HCT116 (cell line): ENCODE measurements around the gene MAN1A1. TPM values are rescaled to one million over a fixed set of nuclear protein-coding genes. Genes with fewer than 3 reads are reported as not detected.

Source experiments
- ATAC-seq: fragments of 200-7000 bp; cut with Tn5 transposase; 2 replicates; pipeline ENCODE4 v1.9.1; 2020; ENCODE audit warnings: mild to moderate bottlenecking, moderate library complexity
- BruUV-seq: library from RNA; stranded (reverse); fragments of 400-500 nt; replicated peaks from 2 replicates; lab custom pipeline; 2021; lab: Mats Ljungman, UMichigan
- CTCF ChIA-PET: fragments of 300-600 bp; sonication (Branson Sonifier 250); formaldehyde crosslinking; loops from one replicate; lab custom pipeline; 2021; ENCODE audit warnings: antibody characterized with exemption; lab: Charles Lee
- POLR2A ChIA-PET: fragments of 300-600, 350-600 bp; sonication (Branson Sonifier 250); formaldehyde crosslinking; loops from one replicate; lab custom pipeline; 2021; ENCODE audit warnings: antibody characterized with exemption; lab: Charles Lee
- RAD21 ChIA-PET, 2 experiments: fragments of 300-600 bp; sonication (Branson Sonifier 250); formaldehyde crosslinking; loops; one replicate each; lab custom pipeline; 2023; ENCODE audit warnings: low total read pairs in 2 of 2; ENCODE audit not compliant: uncharacterized antibody in 2 of 2, unreplicated experiment in 2 of 2, low non-redundant PET in 1 of 2; lab: Charles Lee
- DNase-seq: peaks from one replicate; pipeline ENCODE4 v3.0.0-alpha.2; 2010; ENCODE audit warnings: low read depth, low spot score
- H2AFZ ChIP-seq: fragments of 200-600 bp; shearing (Covaris generic), sonication (generic); 2 replicates; pipeline ENCODE4 v1.6.1; 2017; ENCODE audit warnings: low read depth, mixed run types, mixed read lengths, antibody characterized with exemption, low read length; ENCODE audit not compliant: poor library complexity, severe bottlenecking
- H3K27ac ChIP-seq: 2 replicates; pipeline ENCODE4 v1.5.1; 2012; ENCODE audit warnings: low read depth, low read length
- H3K27me3 ChIP-seq: fragments of 200-600 bp; sonication (generic); 2 replicates; pipeline ENCODE4 v1.6.1; 2016; ENCODE audit warnings: mixed run types, low read length, mixed read lengths; ENCODE audit not compliant: insufficient read depth
- H3K36me3 ChIP-seq, 2 experiments: fragments of 200-500 bp in 1 of 2; fragments of 200-600 bp in 1 of 2; sonication (Bioruptor generic) in 1 of 2; sonication (generic) in 1 of 2; 2 replicates each; pipeline versions ENCODE4 v1.5.1 to v1.6.1; 2014 to 2016; ENCODE audit warnings: low read length in 2 of 2, inconsistent platforms in 1 of 2, mixed read lengths in 1 of 2, mixed run types in 1 of 2; ENCODE audit not compliant: insufficient read depth in 2 of 2, control insufficient read depth in 1 of 2
- H3K4me1 ChIP-seq, 2 experiments: fragments of 200-600 bp in 1 of 2; sonication (generic) in 1 of 2; 2 replicates each; pipeline versions ENCODE4 v1.5.1 to v1.6.1; 2012 to 2017; ENCODE audit warnings: low read length in 2 of 2, inconsistent platforms in 1 of 2, mild to moderate bottlenecking in 1 of 2, mixed read lengths in 1 of 2, mixed run types in 1 of 2, moderate library complexity in 1 of 2; ENCODE audit not compliant: insufficient read depth in 2 of 2, control insufficient read depth in 1 of 2
- H3K4me2 ChIP-seq: fragments of 200-600 bp; sonication (generic); 2 replicates; pipeline ENCODE4 v1.6.1; 2017; ENCODE audit warnings: mixed run types, low read length, mixed read lengths
- H3K4me3 ChIP-seq, 2 experiments: fragments of 200-600 bp in 1 of 2; sonication (generic) in 1 of 2; replicated peaks in 1 of 2; 2 replicates each; pipeline ENCODE4 v1.5.1; 2011 to 2016; ENCODE audit warnings: low read length in 2 of 2, control low read depth in 1 of 2, low read depth in 1 of 2, mild to moderate bottlenecking in 1 of 2, mixed read lengths in 1 of 2, mixed run types in 1 of 2
- H3K79me2 ChIP-seq: fragments of 200-600 bp; sonication (generic); 2 replicates; pipeline ENCODE4 v1.6.1; 2017; ENCODE audit warnings: mild to moderate bottlenecking, mixed run types, low read length, moderate library complexity, mixed read lengths; ENCODE audit not compliant: insufficient read depth
- H3K9ac ChIP-seq: fragments of 200-600 bp; sonication (generic); 2 replicates; pipeline ENCODE4 v1.6.1; 2016; ENCODE audit warnings: low read length, mixed read lengths
- H3K9me2 ChIP-seq: fragments of 200-600 bp; sonication (generic), shearing (Covaris generic); 2 replicates; pipeline ENCODE4 v1.6.1; 2017; ENCODE audit warnings: mixed run types, mild to moderate bottlenecking, moderate library complexity; ENCODE audit not compliant: insufficient read depth
- H3K9me3 ChIP-seq, 2 experiments: fragments of 200-500 bp in 1 of 2; fragments of 200-600 bp in 1 of 2; sonication (Bioruptor generic) in 1 of 2; sonication (generic) in 1 of 2; 2 replicates each; pipeline ENCODE4 v1.6.1; 2014 to 2017; ENCODE audit warnings: low read length in 2 of 2, mixed read lengths in 2 of 2, inconsistent platforms in 1 of 2, low read depth in 1 of 2, mild to moderate bottlenecking in 1 of 2, mixed run types in 1 of 2, moderate library complexity in 1 of 2; ENCODE audit not compliant: control insufficient read depth in 1 of 2, insufficient read depth in 1 of 2
- H4K20me1 ChIP-seq: fragments of 200-600 bp; sonication (generic), shearing (Covaris generic); 2 replicates; pipeline ENCODE4 v1.6.1; 2017; ENCODE audit warnings: mixed run types, mild to moderate bottlenecking, moderate library complexity; ENCODE audit not compliant: insufficient read depth
- EGR1 ChIP-seq: IDR thresholded peaks from 2 replicates; pipeline ENCODE4 v1.6.1; 2012; ENCODE audit warnings: low read depth
- FOSL1 ChIP-seq: IDR thresholded peaks from 2 replicates; pipeline ENCODE4 v1.6.1; 2012; ENCODE audit warnings: low read depth
- JUND ChIP-seq: IDR thresholded peaks from 2 replicates; pipeline ENCODE4 v1.6.1; 2012
- POLR2A ChIP-seq: IDR thresholded peaks from 2 replicates; pipeline ENCODE4 v1.7.0; 2011; ENCODE audit warnings: borderline replicate concordance; ENCODE audit not compliant: insufficient read depth, insufficient read length; ENCODE audit errors: extremely low read depth
- POLR2AphosphoS5 ChIP-seq: IDR thresholded peaks from 2 replicates; pipeline ENCODE4 v1.6.1; 2011; ENCODE audit warnings: mild to moderate bottlenecking, low read depth, low read length, moderate library complexity
- REST ChIP-seq: IDR thresholded peaks from 2 replicates; pipeline ENCODE4 v1.6.1; 2012; ENCODE audit warnings: low read depth
- TCF7L2 ChIP-seq: IDR thresholded peaks from 2 replicates; pipeline ENCODE4 v1.7.0; 2011; ENCODE audit warnings: borderline replicate concordance, inconsistent platforms; ENCODE audit not compliant: insufficient read depth, insufficient read length; ENCODE audit errors: extremely low read depth
- ZBTB33 ChIP-seq: IDR thresholded peaks from 2 replicates; pipeline ENCODE4 v1.6.1; 2011; ENCODE audit warnings: mild to moderate bottlenecking, low read length, moderate library complexity; ENCODE audit not compliant: insufficient replicate concordance; ENCODE audit errors: extremely low read depth
- intact Hi-C: fragments of 100-400 bp; cut with micrococcal nuclease; formaldehyde crosslinking; loops from 2 replicates; pipeline ENCODE4 v1.10.0; 2022
- total RNA-seq: library from RNA; stranded (reverse); gene quantifications from one replicate; pipeline ENCODE4 v1.2.1, GENCODE V29; 2021; ENCODE audit not compliant: unreplicated experiment

The MAN1A1 gene
- total RNA-seq, 1 experiment from 2014 or later: 46.0 TPM

- H4K20me1 ChIP-seq: no peaks in the 10 kb centered on the region
- no peak for DNase-seq
- H3K9me3 ChIP-seq: no peaks in the 10 kb centered on the region
- H3K36me3 ChIP-seq: peaks cover 0 to 8% of the 10 kb centered on the region in 2 experiments; a peak in 1 of 4 replicates
- H2AFZ ChIP-seq: no peak overlapping the region
- H3K4me1 ChIP-seq: peaks cover 0 to 40% of the 10 kb centered on the region in 2 experiments; a peak in 2 of 4 replicates
- H3K9ac ChIP-seq: no peak overlapping the region
- RAD21 ChIA-PET: no interaction called here
- no peak overlapping the region for H3K4me3 ChIP-seq
- H3K9me2 ChIP-seq: no peaks in the 10 kb centered on the region
- H3K79me2 ChIP-seq: no peaks in the 10 kb centered on the region
- TF ChIP-seq EGR1 (no peak), ZBTB33 (no peak), JUND (no peak), TCF7L2 (no peak), FOSL1 (no peak), REST (no peak), POLR2AphosphoS5 (no peak), POLR2A (no peak)
- TF ChIP-seq, all 23 proteins: peak for 0
- POLR2A ChIA-PET: no interaction called here
- no TSS peak for BruUV-seq
- Histone ChIP-seq H3K27ac (no peak overlapping the region), H3K4me2 (no peak overlapping the region), H3K27me3 (no peaks in the 10 kb centered on the region)
- no peak for ATAC-seq
- intact Hi-C loops: no loop called here
- CTCF ChIA-PET: no interaction called here
These were observed 170.5 kb downstream of the MAN1A1 start for GRCh38 chr6:119179062-119179461.
